Endothelial cell of umbilical vein (primary cell): ENCODE data around the gene LAPTM4A. TPM values are rescaled to one million over a fixed set of nuclear protein-coding genes. Genes with fewer than 3 reads are reported as not detected.

ENCODE experiments used
- BruUV-seq: library from RNA; stranded (reverse); fragments of 400-500 nt; replicated peaks from 2 replicates; lab custom pipeline; 2021; lab: Mats Ljungman, UMichigan
- CTCF ChIA-PET: fragments of 300-600, 350-600 bp; sonication (Branson Sonifier 250); formaldehyde crosslinking; loops from one replicate; lab custom pipeline; 2021; ENCODE audit warnings: antibody characterized with exemption, inconsistent platforms; lab: Charles Lee
- POLR2A ChIA-PET: fragments of 300-600, 350-600 bp; sonication (Branson Sonifier 250); formaldehyde crosslinking; loops from one replicate; lab custom pipeline; 2021; ENCODE audit warnings: antibody characterized with exemption, inconsistent platforms; lab: Charles Lee
- DNase-seq: peaks from one replicate; pipeline ENCODE4 v3.0.0-alpha.2; 2011; ENCODE audit warnings: low read depth, low spot score
- FAIRE-seq: peaks from 2 replicates; lab custom pipeline; 2011; peaks lifted over from hg19 to GRCh38; lab: Jason Lieb, UNC
- H2AFZ ChIP-seq: 2 replicates; pipeline ENCODE4 v1.6.0; 2012; ENCODE audit warnings: low read depth, low read length, control low read depth, inconsistent platforms
- H3K27ac ChIP-seq: 2 replicates; pipeline ENCODE4 v1.5.1; 2011; ENCODE audit warnings: low read depth, mild to moderate bottlenecking, control low read depth, low read length, moderate library complexity; ENCODE audit not compliant: insufficient read depth
- H3K27me3 ChIP-seq, 2 experiments: 2 replicates each; pipeline versions ENCODE4 v1.6.0 to v1.6.1; 2011; ENCODE audit warnings: low read length in 2 of 2, mixed read lengths in 1 of 2; ENCODE audit not compliant: control insufficient read depth in 2 of 2, insufficient read depth in 2 of 2
- H3K36me3 ChIP-seq, 2 experiments: 2 replicates in 1 of 2; 3 replicates in 1 of 2; pipeline ENCODE4 v1.5.1; 2011; ENCODE audit warnings: low read length in 2 of 2, mild to moderate bottlenecking in 1 of 2, moderate library complexity in 1 of 2; ENCODE audit not compliant: control insufficient read depth in 2 of 2, insufficient read depth in 2 of 2; ENCODE audit errors: extremely low read depth in 1 of 2
- H3K4me1 ChIP-seq: 3 replicates; pipeline ENCODE4 v1.5.1; 2011; ENCODE audit warnings: mild to moderate bottlenecking, low read length; ENCODE audit not compliant: control insufficient read depth, insufficient read depth; ENCODE audit errors: extremely low read depth
- H3K4me2 ChIP-seq: 2 replicates; pipeline ENCODE4 v1.6.1; 2011; ENCODE audit warnings: low read length, control low read depth, mixed read lengths; ENCODE audit not compliant: insufficient read depth
- H3K4me3 ChIP-seq, 3 experiments: fragments of 200-600 bp in 1 of 3; sonication (generic), shearing (Covaris generic) in 1 of 3; replicated peaks in 1 of 3; 2 replicates each; pipeline ENCODE4 v1.5.1; 2011 to 2016; ENCODE audit warnings: control low read depth in 3 of 3, low read length in 3 of 3, mild to moderate bottlenecking in 2 of 3, inconsistent platforms in 1 of 3, low read depth in 1 of 3, moderate library complexity in 1 of 3; ENCODE audit not compliant: insufficient read depth in 1 of 3
- H3K79me2 ChIP-seq: 2 replicates; pipeline ENCODE4 v1.6.0; 2012; ENCODE audit warnings: low read length, inconsistent platforms; ENCODE audit not compliant: control insufficient read depth, insufficient read depth
- H3K9ac ChIP-seq: replicated peaks from 2 replicates; pipeline ENCODE3; 2011; ENCODE audit warnings: low read length, control low read depth; ENCODE audit not compliant: insufficient read depth; ENCODE audit errors: extremely low read depth
- H3K9me1 ChIP-seq: replicated peaks from 3 replicates; pipeline ENCODE4 v1.6.0; 2011; ENCODE audit warnings: mild to moderate bottlenecking, low read length; ENCODE audit not compliant: control insufficient read depth, insufficient read depth; ENCODE audit errors: extremely low read depth
- H3K9me3 ChIP-seq: replicated peaks from 2 replicates; pipeline ENCODE4 v1.5.1; 2012; ENCODE audit warnings: low read length, inconsistent platforms; ENCODE audit not compliant: control insufficient read depth, insufficient read depth
- H4K20me1 ChIP-seq: replicated peaks from 2 replicates; pipeline ENCODE3; 2011; ENCODE audit warnings: mild to moderate bottlenecking, low read length; ENCODE audit not compliant: control insufficient read depth, insufficient read depth; ENCODE audit errors: extremely low read depth
- EZH2 ChIP-seq: IDR thresholded peaks from 2 replicates; pipeline ENCODE4 v1.6.1; 2012; ENCODE audit warnings: borderline replicate concordance, low read depth, mild to moderate bottlenecking, moderate library complexity, low read length, inconsistent platforms; ENCODE audit not compliant: severe bottlenecking
- FOS ChIP-seq: IDR thresholded peaks from 2 replicates; pipeline ENCODE4 v1.6.1; 2011; ENCODE audit warnings: mild to moderate bottlenecking, low read length, moderate library complexity, borderline replicate concordance; ENCODE audit not compliant: insufficient read depth
- GATA2 ChIP-seq: IDR thresholded peaks from 2 replicates; pipeline ENCODE4 v1.7.0; 2011; ENCODE audit warnings: low read depth, mild to moderate bottlenecking, moderate library complexity, mixed read lengths, low read length; ENCODE audit not compliant: insufficient read length, insufficient read depth
- JUN ChIP-seq: IDR thresholded peaks from 2 replicates; pipeline ENCODE4 v1.6.1; 2011; ENCODE audit warnings: borderline replicate concordance, low read depth; ENCODE audit not compliant: insufficient read length, insufficient read depth
- MYC ChIP-seq: IDR thresholded peaks from one replicate; pipeline ENCODE4 v1.6.1; 2011; ENCODE audit warnings: mild to moderate bottlenecking, low read depth, low read length
- POLR2A ChIP-seq: IDR thresholded peaks from 2 replicates; pipeline ENCODE4 v1.6.1; 2012; ENCODE audit warnings: low read depth, mild to moderate bottlenecking, control low read depth, low read length
- POLR2AphosphoS5 ChIP-seq: IDR thresholded peaks from 2 replicates; pipeline ENCODE4 v1.6.1; 2012; ENCODE audit warnings: low read depth, mild to moderate bottlenecking, control low read depth, low read length, moderate library complexity; ENCODE audit not compliant: insufficient read depth
- dilution Hi-C: fragments of 300-500 bp; cut with MboI; formaldehyde crosslinking; loops from one replicate; pipeline ENCODE4 v1.15.0; 2019; ENCODE audit warnings: low sequenced_read_pairs; ENCODE audit not compliant: extremely low pct_ligation_motif_present
- intact Hi-C: fragments of 100-400 bp; cut with micrococcal nuclease; formaldehyde crosslinking; loops from one replicate; pipeline ENCODE4 v1.10.0; 2022
- polyA plus RNA-seq, 4 experiments: library from polyadenylated mRNA; depleted of rRNA in 3 of 4; stranded (reverse) in 3 of 4; unstranded in 1 of 4; fragments of >200 nt; gene quantifications; 2 replicates each; pipeline versions ENCODE4 v1.2.1 to v1.2.3, GENCODE V29; 2011 to 2012; ENCODE audit warnings: missing spikeins in 1 of 4
- total RNA-seq: library from RNA; stranded (reverse); gene quantifications from 2 replicates; pipeline ENCODE4 v1.2.3, GENCODE V29; 2021
- TF ChIP-seq, protein P1 (sequence below): IDR thresholded peaks from 2 replicates; pipeline ENCODE4 v1.6.1; 2011; ENCODE audit not compliant: insufficient read depth, insufficient read length
- TF ChIP-seq, protein P2 (sequence below), 2 donors: IDR thresholded peaks; 1 replicate in 1 of 2; 2 replicates in 1 of 2; pipeline ENCODE4 v1.5.1; 2011; ENCODE audit warnings: low read length in 2 of 2, mild to moderate bottlenecking in 2 of 2, moderate library complexity in 2 of 2, control low read depth in 1 of 2, inconsistent platforms in 1 of 2, low read depth in 1 of 2; ENCODE audit not compliant: insufficient read depth in 1 of 2; ENCODE audit errors: extremely low read depth in 1 of 2

LAPTM4A gene
- total and polyA plus RNA-seq, 2 donors (not counting 3 experiments of a cell fraction or from before 2014, with no cell fraction given), result 155 to 427 TPM

- no peaks in the 10 kb centered on the region for H3K79me2 ChIP-seq
- peak overlapping the region; percentile 89 for H2AFZ ChIP-seq
- POLR2A ChIA-PET, result no interaction called here
- no peak overlapping the region for H3K27ac ChIP-seq
- H3K4me3 ChIP-seq, result no peak overlapping the region
- no peak for TF ChIP-seq FOS
- no peak for TF ChIP-seq MYC
- no peak for TF ChIP-seq GATA2
- TF ChIP-seq JUN, result no peak
- TF ChIP-seq, protein P1, sequence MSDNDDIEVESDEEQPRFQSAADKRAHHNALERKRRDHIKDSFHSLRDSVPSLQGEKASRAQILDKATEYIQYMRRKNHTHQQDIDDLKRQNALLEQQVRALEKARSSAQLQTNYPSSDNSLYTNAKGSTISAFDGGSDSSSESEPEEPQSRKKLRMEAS, result no peak
- no peak for TF ChIP-seq POLR2A
- no peak for TF ChIP-seq POLR2AphosphoS5
- TF ChIP-seq EZH2, result no peak
- TF ChIP-seq, protein P2, sequence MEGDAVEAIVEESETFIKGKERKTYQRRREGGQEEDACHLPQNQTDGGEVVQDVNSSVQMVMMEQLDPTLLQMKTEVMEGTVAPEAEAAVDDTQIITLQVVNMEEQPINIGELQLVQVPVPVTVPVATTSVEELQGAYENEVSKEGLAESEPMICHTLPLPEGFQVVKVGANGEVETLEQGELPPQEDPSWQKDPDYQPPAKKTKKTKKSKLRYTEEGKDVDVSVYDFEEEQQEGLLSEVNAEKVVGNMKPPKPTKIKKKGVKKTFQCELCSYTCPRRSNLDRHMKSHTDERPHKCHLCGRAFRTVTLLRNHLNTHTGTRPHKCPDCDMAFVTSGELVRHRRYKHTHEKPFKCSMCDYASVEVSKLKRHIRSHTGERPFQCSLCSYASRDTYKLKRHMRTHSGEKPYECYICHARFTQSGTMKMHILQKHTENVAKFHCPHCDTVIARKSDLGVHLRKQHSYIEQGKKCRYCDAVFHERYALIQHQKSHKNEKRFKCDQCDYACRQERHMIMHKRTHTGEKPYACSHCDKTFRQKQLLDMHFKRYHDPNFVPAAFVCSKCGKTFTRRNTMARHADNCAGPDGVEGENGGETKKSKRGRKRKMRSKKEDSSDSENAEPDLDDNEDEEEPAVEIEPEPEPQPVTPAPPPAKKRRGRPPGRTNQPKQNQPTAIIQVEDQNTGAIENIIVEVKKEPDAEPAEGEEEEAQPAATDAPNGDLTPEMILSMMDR (IDR thresholded peaks at IDR 0.05; ENCODE audit: extremely low read depth in 1 of 2, insufficient read depth in 1 of 2, low read depth in 1 of 2, low read length in 2 of 2), result no peak
- dilution Hi-C loops, result no loop called here
- intact Hi-C loops, result loop anchor here (2.0 to 5.0 kb wide), 2 partner anchors 31 to 39 kb away; no protein-coding TSS in a partner anchor
- H3K4me2 ChIP-seq, result peak overlapping the region; percentile 54
- peaks cover 0 to 3% of the 10 kb centered on the region in 2 experiments for H3K27me3 ChIP-seq
- BruUV-seq, result no TSS peak
- FAIRE-seq (no peak), DNase-seq (no peak)
- H3K4me1 ChIP-seq, result peaks cover 13% of the 10 kb centered on the region
- H3K36me3 ChIP-seq, result no peaks in the 10 kb centered on the region
- CTCF ChIA-PET, result interaction anchor here (0.9 to 6.6 kb wide), 4 partner anchors 22 to 80 kb away, joined by 3 to 259 read pairs (median 54); partner anchors contain the start of gene WDR35
- H3K9me1 ChIP-seq, result no peaks in the 10 kb centered on the region
- H4K20me1 ChIP-seq, result no peaks in the 10 kb centered on the region
- no peaks in the 10 kb centered on the region for H3K9me3 ChIP-seq
- no peak overlapping the region for H3K9ac ChIP-seq
These were observed 40.0 kb downstream of the LAPTM4A start for GRCh38 chr2:20011276-20012031.
